CD4-positive, alpha-beta T cell treated with Interleukin-21 for 1 hour (primary cell): Measurements from ENCODE around the gene PKP4.

Experiments used
- DNase-seq: peaks from one replicate; pipeline ENCODE4 v3.0.0-alpha.2; 2020

Gene PKP4

GRCh38 chr2:158546412-158547144, 89.8 kb downstream of the PKP4 start:
- no peak for DNase-seq

- no peak for DNase-seq
Observed at GRCh38 chr2:158553257-158553656, 96.5 kb downstream of the PKP4 start.

- no peak for DNase-seq
Observed at GRCh38 chr2:158554996-158555395, 98.2 kb downstream of the PKP4 start.

- DNase-seq, result no peak
Observed at GRCh38 chr2:158556124-158556523, 99.4 kb downstream of the PKP4 start.

DNA sequence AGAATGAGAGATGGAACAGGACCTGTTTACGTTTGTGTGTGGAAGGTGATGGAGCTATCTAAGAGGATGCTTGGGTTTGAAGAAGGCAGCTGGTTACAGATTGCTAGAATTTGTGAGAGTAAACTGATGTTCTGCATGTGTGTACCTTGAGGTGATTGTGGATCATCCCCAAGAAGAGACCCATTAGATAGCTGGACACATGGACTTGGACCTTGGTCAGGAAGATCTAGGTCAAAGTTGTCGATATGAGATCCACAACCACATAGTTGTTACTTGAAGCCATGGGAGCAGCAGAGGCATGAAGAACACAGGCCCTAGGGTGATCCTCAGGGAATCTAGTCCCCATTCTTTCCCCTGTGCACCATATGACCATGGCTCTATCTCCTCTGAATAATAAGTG, 101.0 kb downstream of the PKP4 start:
- no peak for DNase-seq

GRCh38 chr2:158559252-158559651, 102.5 kb downstream of the PKP4 start:
- no peak for DNase-seq

GRCh38 chr2:158560259-158560658, 103.5 kb downstream of the PKP4 start:
- no peak for DNase-seq

GRCh38 chr2:158561054-158561453, 104.3 kb downstream of the PKP4 start:
- DNase-seq, result no peak

DNA sequence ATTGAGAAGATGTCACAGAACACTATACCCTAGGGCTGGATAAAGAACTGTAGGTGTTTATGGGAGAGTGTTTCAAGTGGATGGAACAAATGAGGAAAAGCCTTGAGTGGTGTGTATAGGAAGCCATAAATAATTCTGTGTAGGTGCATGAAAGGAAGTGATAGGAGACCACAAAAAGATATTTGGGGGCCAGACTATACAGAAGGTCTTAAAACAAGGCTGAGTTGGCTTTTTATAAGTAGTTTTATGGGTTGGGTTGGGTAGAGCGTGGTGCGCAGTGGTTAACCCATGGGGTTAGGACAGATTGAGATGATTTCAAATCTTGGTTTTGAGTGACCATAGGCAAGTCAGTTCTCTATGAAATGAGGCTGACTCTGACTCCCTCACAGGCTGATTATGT, 110.5 kb downstream of the PKP4 start:
- DNase-seq, result no peak

DNA sequence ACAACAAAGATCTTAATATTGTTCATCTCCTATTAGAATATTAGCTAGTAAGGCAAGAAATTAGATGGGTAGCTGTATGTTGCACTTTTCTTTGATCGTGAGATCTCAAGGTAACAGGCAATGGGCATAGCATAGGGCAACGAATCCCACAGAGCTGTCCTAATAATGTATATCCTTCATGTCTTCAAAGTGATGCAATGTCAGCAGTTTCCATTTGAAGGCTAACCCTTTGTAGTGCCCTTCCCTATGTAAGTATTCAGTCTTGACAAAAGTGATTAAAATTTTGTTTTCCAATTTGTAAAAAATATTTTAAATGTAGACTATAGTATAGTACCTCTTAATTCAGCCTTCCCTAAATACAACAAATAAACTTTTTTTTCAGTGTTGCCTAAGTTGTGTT, 112.5 kb downstream of the PKP4 start:
- DNase-seq, result no peak

DNA sequence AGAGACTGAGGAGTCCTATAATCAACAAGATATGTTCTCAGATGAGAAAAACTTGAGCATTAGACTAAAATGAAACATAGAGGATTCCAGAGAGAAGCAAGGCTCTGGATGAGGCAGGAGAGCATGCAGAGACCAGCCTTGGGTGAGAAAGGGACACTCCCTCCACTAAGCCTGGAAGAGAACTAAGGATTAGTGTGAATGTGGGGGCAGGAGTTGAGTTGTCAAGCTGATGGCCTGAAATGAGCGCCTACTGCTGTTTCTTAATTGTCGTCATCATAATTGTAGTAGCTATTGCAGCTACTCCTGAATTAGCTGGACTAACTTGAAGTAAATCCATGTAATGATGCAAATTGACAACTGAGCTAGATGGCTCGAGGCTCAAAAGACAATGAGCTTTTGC, 114.1 kb downstream of the PKP4 start:
- no peak for DNase-seq

GRCh38 chr2:158573739-158574138, 117.0 kb downstream of the PKP4 start:
- DNase-seq, result no peak

GRCh38 chr2:158575051-158575635, 118.4 kb downstream of the PKP4 start:
- no peak for DNase-seq

DNA sequence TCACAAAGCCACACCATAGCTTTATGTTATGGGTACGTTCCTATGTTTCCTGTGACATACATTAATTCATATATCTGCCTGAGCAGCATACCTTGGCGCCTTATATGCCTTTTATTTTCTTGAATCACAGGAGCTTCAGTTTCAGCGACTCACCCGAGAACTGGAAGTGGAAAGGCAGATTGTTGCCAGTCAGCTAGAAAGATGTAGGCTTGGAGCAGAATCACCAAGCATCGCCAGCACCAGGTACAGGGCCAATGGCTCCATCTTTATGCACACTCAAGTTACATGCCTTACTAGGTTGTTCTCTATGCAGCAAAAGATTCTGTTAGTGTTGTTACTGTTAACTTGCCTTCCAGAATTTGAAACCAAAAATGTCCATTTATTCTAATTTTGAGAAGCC, 120.4 kb downstream of the PKP4 start:
- DNase-seq, result no peak

DNA sequence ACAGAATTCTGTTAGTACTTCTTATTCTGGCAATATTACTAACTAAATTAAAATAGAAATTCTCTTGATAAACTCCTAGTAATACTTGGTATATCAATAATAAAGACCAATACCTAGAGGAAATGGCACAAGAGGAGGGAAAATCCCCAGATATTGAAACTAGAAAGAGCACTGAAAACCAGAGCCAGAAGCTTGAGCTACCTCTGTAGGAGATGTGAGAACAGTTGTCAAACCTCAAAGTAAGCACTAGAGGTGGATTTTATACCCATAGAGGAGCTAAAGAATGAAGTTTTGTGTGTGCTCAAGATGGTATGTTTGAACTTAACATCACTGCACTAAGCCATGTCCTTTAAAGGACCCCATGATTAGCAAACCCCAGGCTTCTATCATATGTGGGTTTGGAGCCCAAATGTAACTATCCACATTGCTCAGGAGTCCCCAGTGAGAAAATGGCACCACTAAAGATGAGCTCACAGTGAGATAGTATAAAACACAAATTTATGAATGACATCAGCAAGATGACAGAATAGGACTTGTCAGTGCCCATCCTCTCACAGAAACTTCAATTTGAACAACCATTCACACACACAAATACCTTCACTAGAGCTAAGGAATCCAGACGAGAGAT, 122.1 kb downstream of the PKP4 start:
- no peak for DNase-seq

DNA sequence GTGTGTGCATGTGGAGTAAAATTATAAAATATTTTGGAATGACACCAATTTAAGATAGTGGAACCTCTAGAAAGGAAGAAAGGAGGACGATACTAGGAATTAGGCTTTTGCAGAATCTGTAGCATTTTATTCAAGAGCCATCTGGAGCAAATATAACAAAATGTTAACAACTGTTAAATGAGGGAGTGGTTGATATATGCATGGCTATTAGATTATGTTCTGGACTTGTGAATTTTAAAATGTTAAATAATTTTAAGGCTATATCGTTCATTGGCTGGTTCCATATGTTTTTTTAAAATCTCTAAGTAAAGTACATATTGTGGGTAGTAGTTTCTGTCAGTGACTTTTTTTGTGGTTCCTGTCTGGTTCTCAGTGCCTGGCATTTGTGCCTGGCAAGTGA, 123.2 kb downstream of the PKP4 start:
- DNase-seq, result no peak

DNA sequence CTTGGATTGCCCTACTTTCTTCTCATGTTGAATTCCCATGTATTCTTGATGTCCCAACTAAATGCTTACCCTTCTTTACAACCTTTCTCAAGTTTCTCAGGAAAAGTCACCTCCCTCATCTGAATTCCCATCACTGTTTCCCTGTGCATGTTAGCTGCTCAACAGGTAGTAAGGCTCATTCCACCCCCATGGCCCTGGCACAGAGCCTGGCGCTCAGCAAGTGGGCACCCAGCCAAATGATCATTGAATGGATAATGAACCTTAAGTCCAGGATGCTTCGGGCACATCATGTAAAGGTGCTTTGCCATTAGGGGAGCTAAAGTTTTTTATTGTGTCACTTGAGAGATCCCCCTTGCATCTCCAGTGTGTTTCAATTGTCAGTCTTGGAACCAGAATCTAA, 124.0 kb downstream of the PKP4 start:
- no peak for DNase-seq

DNA sequence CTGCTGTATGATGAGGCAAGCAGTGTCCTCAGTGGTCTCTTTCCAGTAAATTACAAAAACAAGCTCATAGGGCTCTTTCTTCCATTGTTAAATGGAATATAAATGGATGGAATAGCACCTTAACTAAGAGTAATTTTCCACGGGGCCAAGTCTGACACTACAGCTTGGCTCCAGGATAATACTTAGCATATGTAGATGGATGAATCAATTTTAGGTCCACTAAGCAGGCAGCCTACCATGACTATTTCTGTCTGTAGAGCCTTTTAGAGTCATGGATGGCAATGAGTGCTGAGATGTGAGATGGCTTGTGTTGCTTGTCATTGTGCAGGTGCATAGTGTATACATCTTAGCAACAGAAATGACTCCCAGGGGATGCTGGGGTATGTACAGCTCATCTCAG, 125.9 kb downstream of the PKP4 start:
- DNase-seq, result no peak

DNA sequence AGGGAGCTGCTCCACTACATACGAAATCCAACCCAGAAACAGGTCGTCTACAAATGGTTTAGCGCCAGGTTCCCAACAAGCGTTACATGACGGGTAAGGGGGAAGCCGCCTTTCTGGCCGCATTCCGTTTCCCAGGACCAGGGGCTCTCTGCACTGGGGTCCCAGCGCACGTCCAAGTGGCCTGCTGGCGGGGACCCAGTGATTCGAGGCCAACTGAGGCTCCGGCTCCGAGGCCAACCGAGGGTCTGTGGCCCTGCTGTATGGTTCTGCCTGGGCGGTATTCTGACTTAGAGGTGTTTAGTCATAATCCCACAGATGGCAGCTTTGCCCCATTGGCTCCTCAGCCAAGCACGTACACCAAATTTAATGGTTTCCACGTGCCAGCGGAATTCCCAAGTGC, 127.2 kb downstream of the PKP4 start:
- DNase-seq, result no peak

DNA sequence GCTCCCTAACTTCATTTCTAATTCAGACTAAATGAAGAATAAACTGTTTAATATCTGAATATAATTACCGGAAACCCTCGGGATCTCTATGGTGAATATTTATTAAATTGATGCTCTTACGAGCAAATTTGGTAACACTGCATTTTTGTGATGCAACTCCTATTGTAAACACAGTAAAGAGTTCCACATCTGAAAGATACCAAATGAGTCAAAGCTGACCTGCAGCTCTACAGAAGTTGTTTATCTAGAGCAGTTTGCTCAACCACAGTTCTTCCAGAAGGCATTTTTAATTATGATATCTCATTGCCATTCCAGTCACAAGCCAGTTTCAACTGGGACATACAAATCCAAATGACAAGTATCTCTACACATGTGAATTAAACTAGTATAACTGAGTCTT, 129.7 kb downstream of the PKP4 start:
- DNase-seq, result no peak

- no peak for DNase-seq
Observed at GRCh38 chr2:158589303-158589702, 132.6 kb downstream of the PKP4 start.

DNA sequence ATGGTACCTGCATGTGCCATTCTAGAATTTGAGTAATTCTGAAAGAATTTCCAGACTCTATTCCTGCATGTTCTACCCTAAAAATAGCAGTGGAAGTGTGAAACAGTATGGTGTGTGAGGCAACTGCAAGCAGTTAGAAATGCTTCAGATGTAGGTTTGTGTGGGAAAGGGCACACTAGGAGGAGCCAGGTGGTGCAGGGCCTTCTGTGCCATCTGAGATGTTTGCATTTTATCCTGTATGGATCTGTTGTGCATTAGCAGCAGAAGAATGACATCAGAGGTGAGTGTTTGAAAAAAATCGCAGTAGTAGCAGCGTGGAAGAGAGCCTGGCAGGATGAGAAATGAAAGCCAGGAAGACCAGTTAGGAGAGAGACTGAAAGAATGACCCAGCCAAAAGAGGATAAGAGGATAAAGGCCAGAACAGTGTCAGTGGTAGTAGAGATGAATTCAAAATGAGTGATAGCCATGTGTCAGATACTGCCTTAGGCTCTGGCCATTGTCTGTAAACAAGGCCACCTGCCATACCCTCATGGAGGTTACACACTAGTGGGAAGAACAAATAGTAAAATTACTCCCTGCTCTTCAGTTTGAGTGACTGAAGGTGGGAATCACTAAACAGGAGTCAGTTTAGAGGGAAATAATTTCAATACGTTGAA, 142.2 kb downstream of the PKP4 start:
- DNase-seq, result no peak

DNA sequence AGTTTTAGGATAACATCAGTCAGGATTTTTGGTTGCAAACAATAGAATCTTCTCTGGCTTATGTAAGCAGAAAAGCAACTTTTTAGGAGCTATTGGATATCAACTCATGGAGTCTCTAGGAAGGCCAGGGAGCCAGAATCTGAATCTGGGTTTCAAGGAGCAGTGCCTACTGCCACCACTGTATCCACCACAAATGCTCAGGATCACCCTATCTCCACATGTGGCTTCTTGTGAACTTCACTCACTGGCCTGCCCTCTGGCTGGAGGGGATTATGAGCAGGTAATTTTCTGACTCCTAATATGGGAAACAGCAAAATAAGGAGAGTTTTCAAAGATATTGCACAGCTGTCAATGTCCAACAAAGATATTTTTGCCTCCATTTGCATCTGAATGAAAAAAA, 142.9 kb downstream of the PKP4 start:
- no peak for DNase-seq

- no peak for DNase-seq
Observed at GRCh38 chr2:158600155-158600802, 143.5 kb downstream of the PKP4 start.
